BJ (cell line): ENCODE results near the gene COL20A1. TPM values are rescaled to one million over a fixed set of nuclear protein-coding genes. Genes with fewer than 3 reads are reported as not detected.

Source experiments
- CTCF ChIA-PET: fragments of 350-600 bp; formaldehyde crosslinking; extraction: SDS; loops from one replicate; lab custom pipeline; 2021; ENCODE audit warnings: antibody characterized with exemption, inconsistent platforms; lab: Yijun Ruan, JAX
- POLR2A ChIA-PET: fragments of 300-600 bp; sonication (Branson Sonifier 250); formaldehyde crosslinking; extraction: SDS; loops from one replicate; lab custom pipeline; 2021; ENCODE audit warnings: antibody characterized with exemption; lab: Charles Lee
- DNase-seq: peaks from one replicate; pipeline ENCODE4 v3.0.0-alpha.2; 2011; ENCODE audit warnings: low read depth
- H3K27me3 ChIP-seq: 2 replicates; pipeline ENCODE4 v1.6.0; 2011; ENCODE audit warnings: low read length; ENCODE audit not compliant: control insufficient read depth, insufficient read depth
- H3K36me3 ChIP-seq: 2 replicates; pipeline ENCODE4 v1.5.1; 2011; ENCODE audit warnings: low read length; ENCODE audit not compliant: control insufficient read depth, insufficient read depth
- H3K4me3 ChIP-seq: 2 replicates; pipeline ENCODE4 v1.5.1; 2011; ENCODE audit warnings: low read depth, mild to moderate bottlenecking, control low read depth, low read length
- polyA plus RNA-seq: library from polyadenylated mRNA; depleted of rRNA; stranded (reverse); fragments of >200 nt; gene quantifications from 2 replicates; pipeline ENCODE4 v1.2.3, GENCODE V29; 2011; rRNA removed
- small RNA-seq: library from RNA; depleted of rRNA; stranded (forward); fragments of <200 nt; gene quantifications from one replicate; pipeline ENCODE3, GENCODE V24; 2012; ENCODE audit warnings: low replicate concordance, low read depth; ENCODE audit not compliant: insufficient read length
- TF ChIP-seq, protein P1 (sequence below): IDR thresholded peaks from 2 replicates; pipeline ENCODE4 v1.5.1; 2011; ENCODE audit warnings: low read depth, mild to moderate bottlenecking, control low read depth, inconsistent platforms, low read length, moderate library complexity; ENCODE audit not compliant: insufficient read depth

Gene COL20A1
- polyA plus RNA-seq, 1 experiment, result not detected

DNA sequence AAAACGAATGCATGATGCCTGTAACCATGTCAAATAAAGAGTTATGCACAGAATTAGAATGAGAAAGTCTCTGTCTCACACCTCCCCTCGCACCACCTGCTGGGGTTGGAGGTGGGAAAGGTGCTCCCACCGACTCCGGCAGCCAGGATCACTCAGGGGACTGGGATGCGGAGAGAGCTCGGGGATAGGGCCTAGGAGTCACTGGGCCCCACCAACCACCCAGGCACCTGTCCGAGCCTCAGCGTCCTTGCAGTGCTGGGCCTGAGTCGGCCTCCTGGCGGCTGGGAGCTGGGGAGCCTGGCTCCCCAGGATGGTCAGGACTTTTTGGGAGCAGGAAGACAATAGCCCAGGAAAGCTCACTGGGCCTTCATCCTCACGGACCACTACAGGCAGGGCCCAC lies 90.6 kb downstream of the COL20A1 start:
- no peaks in the 10 kb centered on the region for H3K36me3 ChIP-seq
- POLR2A ChIA-PET, result no interaction called here
- TF ChIP-seq, protein P1, sequence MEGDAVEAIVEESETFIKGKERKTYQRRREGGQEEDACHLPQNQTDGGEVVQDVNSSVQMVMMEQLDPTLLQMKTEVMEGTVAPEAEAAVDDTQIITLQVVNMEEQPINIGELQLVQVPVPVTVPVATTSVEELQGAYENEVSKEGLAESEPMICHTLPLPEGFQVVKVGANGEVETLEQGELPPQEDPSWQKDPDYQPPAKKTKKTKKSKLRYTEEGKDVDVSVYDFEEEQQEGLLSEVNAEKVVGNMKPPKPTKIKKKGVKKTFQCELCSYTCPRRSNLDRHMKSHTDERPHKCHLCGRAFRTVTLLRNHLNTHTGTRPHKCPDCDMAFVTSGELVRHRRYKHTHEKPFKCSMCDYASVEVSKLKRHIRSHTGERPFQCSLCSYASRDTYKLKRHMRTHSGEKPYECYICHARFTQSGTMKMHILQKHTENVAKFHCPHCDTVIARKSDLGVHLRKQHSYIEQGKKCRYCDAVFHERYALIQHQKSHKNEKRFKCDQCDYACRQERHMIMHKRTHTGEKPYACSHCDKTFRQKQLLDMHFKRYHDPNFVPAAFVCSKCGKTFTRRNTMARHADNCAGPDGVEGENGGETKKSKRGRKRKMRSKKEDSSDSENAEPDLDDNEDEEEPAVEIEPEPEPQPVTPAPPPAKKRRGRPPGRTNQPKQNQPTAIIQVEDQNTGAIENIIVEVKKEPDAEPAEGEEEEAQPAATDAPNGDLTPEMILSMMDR, result no peak
- no peak for DNase-seq
- no peak overlapping the region for H3K4me3 ChIP-seq
- no peaks in the 10 kb centered on the region for H3K27me3 ChIP-seq
- CTCF ChIA-PET, result interaction anchor here (1.0 to 7.6 kb wide), 5 partner anchors 10 to 160 kb away, joined by 3 to 107 read pairs (median 3); no protein-coding TSS in a partner anchor

DNA sequence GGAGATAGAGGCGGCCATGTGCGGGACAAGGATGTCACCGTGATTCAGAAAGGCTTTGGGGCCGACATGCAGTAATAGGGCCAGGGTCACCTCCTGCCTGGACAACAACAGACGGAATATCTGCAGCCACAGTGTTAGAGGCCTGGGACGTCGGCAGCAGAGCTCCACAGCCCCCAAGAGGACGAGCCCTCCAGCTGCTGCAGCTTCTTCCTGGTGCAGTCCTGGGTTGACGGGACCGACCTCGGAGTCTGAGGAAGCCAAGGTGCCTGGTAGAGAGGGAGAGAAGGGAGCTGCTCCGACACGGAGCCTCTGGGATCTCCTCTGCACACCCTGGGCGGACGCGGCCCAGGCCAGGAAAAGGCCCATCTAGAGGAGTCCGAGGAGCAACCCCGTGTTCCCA lies 91.3 kb downstream of the COL20A1 start:
- TF ChIP-seq, protein P1, result no peak
- no peak overlapping the region for H3K4me3 ChIP-seq
- CTCF ChIA-PET, result interaction anchor here (0.9 to 1.2 kb wide), 4 partner anchors 74 to 161 kb away, joined by 3 read pairs; no protein-coding TSS in a partner anchor
- H3K27me3 ChIP-seq, result no peaks in the 10 kb centered on the region
- H3K36me3 ChIP-seq, result no peaks in the 10 kb centered on the region
- DNase-seq, result no peak
- POLR2A ChIA-PET, result no interaction called here

Small RNA genes within 50 kb of the gene (small RNA-seq; reads per million reads assigned to genes)
- gene MIR4326 (not detected), gene RNU6-994P (not detected)

Other genes starting within 250 kb of the COL20A1 start
- gene YTHDF1, start 77.1 kb upstream of the COL20A1 start, polyA plus RNA-seq, result 17.5 and 19.1 TPM in 2 replicates
- not detected in 2 replicates for gene BIRC7, start 57.3 kb upstream of the COL20A1 start, polyA plus RNA-seq
- not detected in 2 replicates for gene NKAIN4, start 38.7 kb upstream of the COL20A1 start, polyA plus RNA-seq
- 49.8 and 76.5 TPM in 2 replicates for gene ARFGAP1, start 20.4 kb upstream of the COL20A1 start, polyA plus RNA-seq
- gene CHRNA4, start 68.2 kb downstream of the COL20A1 start, polyA plus RNA-seq, result not detected in 2 replicates
- gene KCNQ2, start 179.5 kb downstream of the COL20A1 start, polyA plus RNA-seq, result not detected in 2 replicates
- 8.3 and 9.4 TPM in 2 replicates for gene EEF1A2, start 205.9 kb downstream of the COL20A1 start, polyA plus RNA-seq
- 16.5 and 26.9 TPM in 2 replicates for gene PPDPF, start 227.6 kb downstream of the COL20A1 start, polyA plus RNA-seq
- gene PTK6, start 244.2 kb downstream of the COL20A1 start, polyA plus RNA-seq, result 0.05 and 0.07 TPM in 2 replicates